Caco-2 (cell line): ENCODE measurements around the gene SHQ1. TPM values are rescaled to one million over a fixed set of nuclear protein-coding genes. Genes with fewer than 3 reads are reported as not detected.

Experiments
- BruUV-seq: library from RNA; stranded (reverse); fragments of 400-500 nt; replicated peaks from 2 replicates; lab custom pipeline; 2021; lab: Mats Ljungman, UMichigan
- CTCF ChIA-PET: fragments of 300-600 bp; sonication (Branson Sonifier 250); formaldehyde crosslinking; loops from one replicate; lab custom pipeline; 2022; ENCODE audit warnings: antibody characterized with exemption; lab: Charles Lee
- POLR2A ChIA-PET: fragments of 300-600 bp; sonication (Branson Sonifier 250); formaldehyde crosslinking; loops from one replicate; lab custom pipeline; 2022; ENCODE audit warnings: antibody characterized with exemption; lab: Charles Lee
- DNase-seq, 2 experiments: peaks; one replicate each; pipeline versions ENCODE4 v3.0.0 to v3.0.0-alpha.2; 2020 to 2022
- H3K27me3 ChIP-seq: replicated peaks from 2 replicates; pipeline ENCODE4 v1.6.0; 2011; ENCODE audit warnings: low read length; ENCODE audit not compliant: control insufficient read depth, insufficient read depth
- H3K36me3 ChIP-seq: 2 replicates; pipeline ENCODE4 v1.5.1; 2011; ENCODE audit warnings: low read length; ENCODE audit not compliant: control insufficient read depth, insufficient read depth
- H3K4me1 ChIP-seq: fragments of 250-450 bp; sonication (Bioruptor Pico); 2 replicates; pipeline ENCODE4 v1.5.1; 2020; ENCODE audit warnings: mild to moderate bottlenecking
- H3K4me3 ChIP-seq: 2 replicates; pipeline ENCODE4 v1.5.1; 2011; ENCODE audit warnings: low read depth, mild to moderate bottlenecking, control low read depth, low read length
- H3K9me3 ChIP-seq: fragments of 250-450 bp; sonication (Bioruptor Pico); 2 replicates; pipeline ENCODE4 v1.5.1; 2020; ENCODE audit warnings: mild to moderate bottlenecking, moderate library complexity
- H3K27ac Mint-ChIP-seq: one replicate; pipeline ENCODE4 v1.8.0; 2022; ENCODE audit warnings: mixed read lengths; ENCODE audit not compliant: unreplicated experiment
- H3K27me3 Mint-ChIP-seq: one replicate; pipeline ENCODE4 v1.8.0; 2022; ENCODE audit warnings: mixed read lengths; ENCODE audit not compliant: insufficient read depth, unreplicated experiment
- H3K36me3 Mint-ChIP-seq: one replicate; pipeline ENCODE4 v1.8.0; 2022; ENCODE audit warnings: mild to moderate bottlenecking, mixed read lengths; ENCODE audit not compliant: insufficient read depth, unreplicated experiment
- H3K4me1 Mint-ChIP-seq: one replicate; pipeline ENCODE4 v1.8.0; 2022; ENCODE audit warnings: low read depth, mixed read lengths; ENCODE audit not compliant: unreplicated experiment
- H3K4me3 Mint-ChIP-seq: one replicate; pipeline ENCODE4 v1.8.0; 2022; ENCODE audit warnings: mild to moderate bottlenecking, moderate library complexity, mixed read lengths; ENCODE audit not compliant: unreplicated experiment
- H3K9me3 Mint-ChIP-seq: one replicate; pipeline ENCODE4 v1.8.0; 2022; ENCODE audit warnings: mixed read lengths; ENCODE audit not compliant: unreplicated experiment
- CTCF ChIP-seq, 2 experiments: fragments of 200-600 bp in 1 of 2; IDR thresholded peaks; 1 replicate in 1 of 2; 2 replicates in 1 of 2; pipeline versions ENCODE4 v1.5.1 to v1.8.0; 2011 to 2022; ENCODE audit warnings: antibody characterized with exemption in 1 of 2, control low read depth in 1 of 2, inconsistent platforms in 1 of 2, low read depth in 1 of 2, low read length in 1 of 2, mild to moderate bottlenecking in 1 of 2, moderate library complexity in 1 of 2; ENCODE audit not compliant: insufficient read depth in 1 of 2, severe bottlenecking in 1 of 2, unreplicated experiment in 1 of 2
- intact Hi-C: fragments of 100-400 bp; cut with micrococcal nuclease; formaldehyde crosslinking; loops from one replicate; pipeline ENCODE4 v1.10.0; 2022; ENCODE audit not compliant: unreplicated experiment
- total RNA-seq: library from RNA; stranded (reverse); gene quantifications from 2 replicates; pipeline ENCODE4 v1.2.3, GENCODE V29; 2022

Gene SHQ1
- total RNA-seq, 1 experiment from 2014 or later, result 18.8 TPM

DNA sequence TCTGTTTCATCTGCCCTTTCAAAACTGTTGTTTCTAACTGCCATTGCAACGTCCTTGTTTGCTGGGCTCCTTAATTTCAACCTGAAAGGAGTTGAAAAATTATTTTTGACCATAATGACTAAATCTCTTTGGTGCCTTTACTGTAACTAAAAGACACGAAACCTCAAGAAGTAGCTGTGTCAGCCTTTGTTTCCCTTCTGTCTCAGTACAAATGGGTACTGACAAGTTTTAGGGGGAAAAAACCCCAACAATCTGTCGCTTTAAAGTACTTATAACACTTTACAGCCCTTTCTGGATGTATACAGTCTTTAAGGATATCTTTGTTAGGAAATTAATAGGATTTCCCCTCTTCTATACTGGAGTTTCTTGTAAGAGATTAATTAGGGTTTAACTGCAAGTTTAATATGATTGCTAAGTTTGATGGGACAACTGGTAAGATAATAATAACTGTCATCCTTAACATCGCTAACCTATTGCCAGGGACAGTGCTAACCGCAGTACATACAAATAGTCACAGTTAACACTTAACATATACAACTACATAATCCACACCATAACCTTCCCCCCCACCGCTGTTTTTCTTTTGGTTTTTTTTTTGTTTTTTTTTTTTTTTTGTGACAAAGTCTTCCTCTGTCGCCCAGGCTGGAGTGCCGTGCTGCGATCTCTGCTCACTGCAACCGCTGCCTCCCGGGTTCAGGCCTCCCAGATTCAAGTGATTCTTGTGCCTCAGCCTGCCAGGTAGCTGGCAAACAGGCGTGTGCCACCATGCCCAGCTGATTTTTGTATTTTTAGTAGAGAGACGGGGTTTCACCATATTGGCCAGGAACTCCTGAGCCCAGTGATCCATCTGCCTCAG is 41.3 kb upstream of the SHQ1 start:
- no TSS peak for BruUV-seq

GRCh38 chr3:72888546-72889309 is 40.5 kb upstream of the SHQ1 start:
- TF ChIP-seq CTCF (IDR thresholded peaks at IDR 0.05; ENCODE audit: insufficient read depth in 1 of 2, low read depth in 1 of 2, low read length in 1 of 2, severe bottlenecking in 1 of 2, unreplicated experiment in 1 of 2), result no peak
- intact Hi-C loops, result loop anchor here (1.0 kb wide), 2 partner anchors 37 to 50 kb away; no protein-coding TSS in a partner anchor
- no peak overlapping the region for H3K27ac Mint-ChIP-seq
- Histone ChIP-seq H3K4me1 (peaks cover 4% of the 10 kb centered on the region; the same call in 1 of the 2 replicates), H3K27me3 (no peaks in the 10 kb centered on the region), H3K4me3 (peak overlapping the region; percentile 58), H3K9me3 (no peaks in the 10 kb centered on the region), H3K36me3 (no peaks in the 10 kb centered on the region)
- TSS peak; percentile 49 for BruUV-seq
- H3K4me3 Mint-ChIP-seq, result peak overlapping the region; percentile 94
- ChIA-PET POLR2A (no interaction called here), CTCF (interaction anchor here (0.6 to 2.7 kb wide), 2 partner anchors 38 to 203 kb away, joined by 3 to 9 read pairs; no protein-coding TSS in a partner anchor)
- no peaks in the 10 kb centered on the region for H3K9me3 Mint-ChIP-seq
- H3K27me3 Mint-ChIP-seq, result no peaks in the 10 kb centered on the region
- DNase-seq, result no peak
- H3K36me3 Mint-ChIP-seq, result no peaks in the 10 kb centered on the region
- peaks cover 19% of the 10 kb centered on the region for H3K4me1 Mint-ChIP-seq

More for the DNA sequence above, 41.3 kb upstream of the SHQ1 start:
- Histone ChIP-seq H3K9me3 (no peaks in the 10 kb centered on the region), H3K27me3 (no peaks in the 10 kb centered on the region), H3K4me1 (peaks cover 4% of the 10 kb centered on the region; the same call in 1 of the 2 replicates), H3K36me3 (no peaks in the 10 kb centered on the region), H3K4me3 (no peak overlapping the region)
- CTCF ChIA-PET, result interaction anchor here (0.6 to 2.7 kb wide), 2 partner anchors 38 to 204 kb away, joined by 3 to 9 read pairs; no protein-coding TSS in a partner anchor
- peak overlapping the region; percentile 94 for H3K4me3 Mint-ChIP-seq
- no peaks in the 10 kb centered on the region for H3K36me3 Mint-ChIP-seq
- no peaks in the 10 kb centered on the region for H3K27me3 Mint-ChIP-seq
- H3K4me1 Mint-ChIP-seq, result peaks cover 19% of the 10 kb centered on the region
- H3K9me3 Mint-ChIP-seq, result no peaks in the 10 kb centered on the region
- TF ChIP-seq CTCF (IDR thresholded peaks at IDR 0.05; ENCODE audit: insufficient read depth in 1 of 2, low read depth in 1 of 2, low read length in 1 of 2, severe bottlenecking in 1 of 2, unreplicated experiment in 1 of 2), result no peak
- intact Hi-C loops, result no loop called here
- POLR2A ChIA-PET, result no interaction called here
- H3K27ac Mint-ChIP-seq, result no peak overlapping the region
- DNase-seq, result no peak
